CMK (cell line): ENCODE measurements around the gene PAPPA2.

ENCODE experiments used
- DNase-seq: peaks from one replicate; pipeline ENCODE4 v3.0.0-alpha.2; 2010; ENCODE audit warnings: low read depth

The PAPPA2 gene

DNA sequence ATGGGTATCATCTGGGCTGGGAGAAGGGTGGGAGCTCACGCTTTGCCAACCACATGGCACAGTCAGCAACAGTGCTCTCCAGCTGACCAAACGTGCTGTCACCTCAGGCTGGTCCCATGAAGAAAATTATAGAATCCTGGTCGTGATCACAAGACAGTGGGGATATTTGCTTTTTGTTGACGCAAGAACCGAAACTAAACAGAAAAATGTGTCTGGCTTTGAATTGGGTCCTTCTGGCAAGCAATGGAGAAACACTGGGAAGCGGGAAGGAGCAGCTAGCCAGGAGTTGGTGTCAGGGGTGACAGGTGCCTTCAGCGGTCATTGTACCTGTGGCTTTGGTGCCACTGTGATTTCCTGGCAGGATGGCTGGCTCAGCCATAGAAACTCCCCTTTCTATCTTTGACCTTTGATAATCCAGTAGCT is 304.8 kb downstream of the PAPPA2 start:
- DNase-seq = no peak

- DNase-seq = no peak
These were observed 305.6 kb downstream of the PAPPA2 start for GRCh38 chr1:176768532-176768931.

DNA sequence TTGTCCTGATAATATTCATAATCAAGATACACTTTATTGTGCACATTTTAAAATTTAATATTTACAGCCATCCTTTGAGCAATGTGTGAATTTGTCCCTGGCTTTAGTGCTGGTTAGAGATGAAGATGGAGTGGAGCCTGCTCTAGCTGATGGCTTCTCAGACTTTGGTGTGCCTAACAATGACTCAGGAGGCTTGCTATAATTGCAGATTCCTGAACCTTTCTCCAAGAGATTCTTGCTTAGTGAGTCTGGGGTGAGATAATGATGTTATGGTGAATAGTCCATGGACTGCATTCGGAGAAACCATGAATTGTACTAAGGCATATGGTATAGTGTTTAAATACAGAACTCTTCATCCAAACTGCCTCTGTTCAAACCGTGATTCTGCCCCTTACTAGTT is 307.1 kb downstream of the PAPPA2 start:
- DNase-seq = no peak

DNA sequence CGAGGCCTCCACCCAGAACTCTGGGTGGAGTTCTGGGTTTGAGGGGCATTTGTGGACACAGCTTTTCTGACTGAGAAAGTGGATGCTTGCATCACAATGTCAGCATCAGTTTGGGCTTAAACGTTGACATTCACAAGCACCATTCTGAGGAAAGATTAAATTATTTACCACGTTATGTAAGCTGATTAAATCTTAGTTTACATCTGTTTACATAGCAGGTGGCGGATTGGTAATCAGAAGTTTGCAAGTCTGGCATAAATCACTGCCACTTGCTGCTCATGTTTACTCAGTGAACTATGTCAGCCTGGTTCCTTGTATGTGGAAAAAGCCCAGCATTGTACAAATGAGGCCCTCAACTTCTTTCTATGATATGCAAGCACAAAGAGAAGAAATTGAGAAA is 310.1 kb downstream of the PAPPA2 start:
- no peak for DNase-seq

- no peak for DNase-seq
These were observed 311.2 kb downstream of the PAPPA2 start for GRCh38 chr1:176774224-176774623.

DNA sequence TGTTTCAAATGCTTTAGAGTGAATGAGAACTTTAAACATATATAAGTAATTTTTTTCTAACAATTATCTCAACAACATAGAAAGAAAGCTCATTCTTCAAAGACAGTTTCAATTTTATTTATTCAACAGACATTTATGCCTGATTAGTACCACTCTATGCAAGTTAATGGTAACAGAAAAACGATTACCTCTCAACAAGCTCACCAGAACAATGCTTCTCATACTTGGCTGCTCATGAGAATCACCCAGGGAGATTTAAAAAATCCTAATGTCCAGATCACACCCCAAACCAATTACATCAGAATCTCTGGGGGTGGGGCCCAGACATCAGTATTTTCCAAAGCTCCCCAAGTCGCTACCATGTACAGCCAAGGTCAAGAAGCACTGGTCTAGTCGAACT is 312.4 kb downstream of the PAPPA2 start:
- no peak for DNase-seq

DNA sequence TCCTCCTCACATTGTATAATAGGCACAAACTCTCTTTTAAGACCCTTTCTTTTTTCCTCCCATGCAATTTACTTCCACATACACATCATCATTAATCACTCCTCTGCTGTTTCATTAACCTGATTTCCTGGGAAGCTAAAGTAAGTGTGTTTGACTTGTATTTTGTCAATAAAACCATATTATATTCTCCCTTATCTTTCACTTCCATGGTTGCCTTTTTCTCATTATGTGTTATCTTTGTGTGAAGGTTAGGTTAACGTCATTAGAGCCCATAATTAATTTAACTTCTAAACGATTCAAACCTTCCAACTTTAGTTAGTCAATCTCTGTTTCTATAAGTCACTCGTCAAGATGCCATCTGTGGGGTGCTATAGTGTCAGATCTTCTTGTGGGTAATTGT is 313.0 kb downstream of the PAPPA2 start:
- no peak for DNase-seq

GRCh38 chr1:176778056-176778455 is 315.1 kb downstream of the PAPPA2 start:
- DNase-seq = no peak

DNA sequence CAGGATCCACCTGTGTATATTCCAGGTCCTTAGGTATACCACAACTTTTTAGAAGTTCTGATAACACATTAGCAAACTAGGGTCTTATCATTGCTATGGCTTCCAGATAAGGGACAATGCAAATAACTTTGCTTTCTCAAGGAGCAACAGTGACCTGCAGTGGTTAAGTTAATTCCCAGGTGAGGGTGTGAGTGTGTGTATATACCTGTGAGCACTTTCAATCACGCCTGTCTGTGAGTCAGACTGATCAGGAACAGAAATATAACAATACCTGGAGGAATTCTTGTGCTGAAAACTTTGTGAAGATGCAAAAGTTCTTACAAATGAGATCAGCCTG is 317.0 kb downstream of the PAPPA2 start:
- no peak for DNase-seq

DNA sequence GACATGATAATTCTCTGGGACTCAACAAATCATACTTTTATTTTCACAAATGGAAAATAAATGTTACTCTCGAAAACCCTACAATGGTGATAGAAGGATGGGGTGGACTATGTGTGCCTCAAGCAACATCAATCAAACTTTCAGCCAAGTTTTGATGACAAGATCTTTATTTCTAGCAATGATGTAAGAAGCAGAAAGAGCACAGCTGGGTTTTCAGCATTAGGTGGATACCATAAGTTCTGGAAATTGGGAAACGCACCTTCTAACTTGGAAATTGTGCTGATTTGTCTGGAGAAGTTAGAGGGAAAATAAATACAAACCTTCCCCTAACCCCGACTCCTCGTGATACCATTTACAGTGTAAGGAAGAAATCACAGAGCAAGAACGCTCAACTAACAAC is 320.3 kb downstream of the PAPPA2 start:
- DNase-seq = no peak

- DNase-seq = no peak
These were observed 322.1 kb downstream of the PAPPA2 start for GRCh38 chr1:176785056-176785455.

DNA sequence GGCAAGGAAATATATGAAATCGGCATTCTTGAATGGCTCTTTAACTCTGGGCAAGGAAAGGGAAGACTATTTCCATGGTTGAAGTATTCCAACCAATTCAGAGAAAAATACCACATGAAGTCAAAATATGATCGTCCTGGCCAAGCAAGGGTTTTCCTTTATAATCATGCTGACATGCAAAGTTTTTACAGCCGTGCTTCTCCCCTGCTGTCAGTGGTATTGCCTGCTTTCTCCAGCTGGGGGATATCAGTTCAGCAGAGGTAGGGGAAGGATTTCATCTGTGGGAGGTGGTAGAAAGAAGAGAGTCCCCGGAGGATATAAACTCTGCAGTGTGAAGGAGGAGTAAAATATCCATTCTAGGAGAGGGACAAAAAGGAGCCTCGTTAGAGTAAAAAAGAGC is 322.8 kb downstream of the PAPPA2 start:
- DNase-seq = no peak

GRCh38 chr1:176786274-176786673 is 323.3 kb downstream of the PAPPA2 start:
- no peak for DNase-seq

DNA sequence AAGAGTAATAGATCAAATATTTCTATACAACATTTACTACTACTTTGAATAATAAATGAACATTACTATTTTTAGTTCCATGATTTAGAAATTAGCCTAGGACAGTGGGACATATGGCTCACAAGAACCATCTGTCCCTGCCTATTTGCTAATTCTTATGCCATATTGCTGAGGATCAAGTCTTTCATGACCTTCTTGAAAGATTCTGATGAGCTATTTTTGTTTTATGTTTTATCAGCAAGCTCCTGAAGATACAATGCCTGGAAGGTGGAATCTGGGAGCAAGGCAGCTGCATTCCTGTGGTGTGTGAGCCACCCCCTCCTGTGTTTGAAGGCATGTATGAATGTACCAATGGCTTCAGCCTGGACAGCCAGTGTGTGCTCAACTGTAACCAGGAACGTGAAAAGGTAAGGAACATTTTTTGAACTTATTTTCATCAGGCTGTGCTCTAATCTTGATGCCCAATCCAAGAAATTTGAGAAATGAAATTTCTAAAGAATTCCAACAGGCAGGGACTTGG is 326.7 kb downstream of the PAPPA2 start:
- no peak for DNase-seq

DNA sequence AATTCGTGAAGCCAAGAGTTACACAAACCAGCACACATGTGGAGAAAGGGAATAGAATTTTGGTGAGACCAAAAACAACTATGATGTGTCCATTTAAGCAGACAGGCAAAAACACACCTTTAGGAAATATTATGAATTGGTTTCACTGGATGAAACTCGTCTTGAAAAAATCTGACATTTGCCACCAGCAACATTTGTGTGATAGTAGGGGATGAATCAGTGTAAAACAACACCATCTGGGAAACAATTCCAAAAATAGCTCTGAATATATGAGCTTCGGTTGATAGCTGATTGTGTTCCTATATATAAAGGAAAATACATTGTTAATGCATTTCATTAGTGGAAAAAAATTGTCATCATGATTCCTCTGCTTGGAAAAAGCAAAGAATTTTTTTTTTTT is 327.8 kb downstream of the PAPPA2 start:
- no peak for DNase-seq

DNA sequence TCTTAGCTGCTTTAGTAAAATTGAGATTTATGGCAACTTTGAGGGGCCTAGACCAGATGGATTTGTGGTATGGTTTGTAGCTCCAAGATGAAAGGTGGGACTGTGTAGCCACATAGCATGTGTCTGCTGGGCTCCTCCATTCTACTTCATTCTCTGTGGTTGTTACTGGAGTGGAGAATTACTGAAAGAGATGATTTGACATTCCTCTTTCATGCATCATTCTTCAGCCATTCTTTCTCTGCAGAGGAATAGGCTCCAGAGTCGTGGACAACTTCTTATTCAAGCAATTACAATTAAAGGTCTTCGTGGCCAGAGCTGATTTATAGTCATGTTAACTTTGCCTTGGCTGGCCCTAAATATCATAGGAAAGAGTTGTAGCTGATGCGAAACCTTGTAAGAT is 328.9 kb downstream of the PAPPA2 start:
- no peak for DNase-seq

DNA sequence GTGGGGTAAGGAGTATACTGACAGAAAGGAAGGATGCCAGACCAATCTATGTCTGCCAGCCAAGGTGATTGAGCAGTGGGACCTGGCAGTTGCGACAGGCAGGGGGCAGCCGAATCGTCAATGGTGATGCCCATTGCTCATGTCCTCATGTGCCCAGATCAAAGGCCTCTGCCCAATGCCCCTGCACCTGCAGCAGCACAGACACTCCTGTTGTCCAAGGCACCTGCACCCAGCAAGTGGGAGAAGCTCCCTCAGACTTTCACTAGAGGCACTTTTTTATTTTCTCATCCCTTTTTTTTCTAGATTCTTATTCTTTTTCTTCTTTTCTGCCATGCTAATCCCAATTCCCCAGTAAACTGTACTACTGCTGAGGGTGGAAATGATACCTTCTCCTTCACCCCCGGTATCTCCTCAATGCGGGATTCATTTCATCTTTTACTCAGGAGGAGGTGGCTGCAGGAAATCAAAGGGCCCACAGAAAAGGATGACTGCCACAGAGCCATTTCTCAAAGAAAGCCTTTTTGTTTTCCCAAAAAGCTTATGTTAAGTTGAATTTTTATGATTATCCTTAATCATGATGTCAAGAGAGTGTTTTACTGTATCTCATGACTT is 332.0 kb downstream of the PAPPA2 start:
- no peak for DNase-seq

DNA sequence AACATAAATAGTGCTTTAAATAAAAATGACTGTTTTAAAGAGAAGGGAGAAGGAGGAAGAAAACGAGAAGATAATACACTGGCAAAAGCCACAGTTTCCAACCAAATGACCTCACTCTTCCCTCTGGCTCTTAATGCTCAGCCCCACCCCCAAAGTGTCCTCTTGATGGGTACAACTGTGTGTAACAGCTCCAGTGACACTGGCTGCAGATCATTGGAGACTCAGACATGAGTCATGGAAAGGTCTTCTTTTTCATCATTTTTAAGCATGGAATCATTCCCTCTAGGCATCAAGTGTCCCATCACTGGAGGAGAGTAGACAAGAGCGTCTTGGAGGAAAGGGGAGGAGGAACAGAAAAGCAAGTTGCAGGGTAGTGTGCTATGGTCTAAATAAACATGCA is 333.0 kb downstream of the PAPPA2 start:
- no peak for DNase-seq

- DNase-seq = no peak
These were observed 333.6 kb downstream of the PAPPA2 start for GRCh38 chr1:176796583-176796982.

DNA sequence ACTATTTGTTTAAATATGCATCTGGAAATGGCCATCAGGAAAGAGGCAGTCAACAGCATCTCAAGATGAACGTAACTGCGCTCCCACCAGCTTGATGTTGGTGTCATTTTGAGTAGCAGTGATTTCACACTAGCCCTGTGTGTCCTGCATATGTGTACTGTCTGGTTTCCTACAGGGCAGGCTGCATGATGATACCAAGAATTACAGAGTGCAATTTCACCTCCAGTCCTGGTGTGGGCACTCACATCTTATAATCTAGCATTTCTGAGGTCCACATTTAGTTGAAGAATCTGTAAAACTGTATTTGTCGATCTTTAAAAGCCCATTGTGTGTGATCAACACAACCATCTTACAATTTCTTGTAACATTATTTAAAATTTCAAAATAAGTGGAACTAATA is 336.4 kb downstream of the PAPPA2 start:
- no peak for DNase-seq

GRCh38 chr1:176800978-176801513 is 338.1 kb downstream of the PAPPA2 start:
- no peak for DNase-seq

DNA sequence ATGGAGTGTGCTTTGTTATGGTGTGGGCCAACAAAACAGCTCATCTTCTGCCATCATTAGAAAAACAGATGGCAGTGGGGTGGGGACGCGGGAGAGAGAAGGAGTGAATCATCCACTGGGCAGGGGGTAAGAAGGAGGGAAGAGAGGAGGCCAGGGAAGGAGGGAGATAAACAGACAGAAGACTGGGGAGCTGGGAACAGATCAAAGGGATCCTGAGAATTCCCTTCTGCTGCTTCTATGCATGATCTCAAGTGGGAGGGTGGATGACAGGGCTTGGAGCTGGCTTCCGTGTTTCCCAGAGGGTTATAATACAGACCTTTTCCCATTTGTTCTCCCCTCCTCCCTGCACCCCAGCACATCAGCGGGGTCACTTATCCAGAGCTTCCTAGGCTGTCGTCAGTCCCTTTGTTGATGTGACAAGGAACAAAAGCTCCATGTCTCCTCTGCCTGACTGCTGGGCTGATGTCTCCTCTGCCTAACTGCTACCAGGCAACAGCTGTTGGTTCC is 338.6 kb downstream of the PAPPA2 start:
- no peak for DNase-seq

DNA sequence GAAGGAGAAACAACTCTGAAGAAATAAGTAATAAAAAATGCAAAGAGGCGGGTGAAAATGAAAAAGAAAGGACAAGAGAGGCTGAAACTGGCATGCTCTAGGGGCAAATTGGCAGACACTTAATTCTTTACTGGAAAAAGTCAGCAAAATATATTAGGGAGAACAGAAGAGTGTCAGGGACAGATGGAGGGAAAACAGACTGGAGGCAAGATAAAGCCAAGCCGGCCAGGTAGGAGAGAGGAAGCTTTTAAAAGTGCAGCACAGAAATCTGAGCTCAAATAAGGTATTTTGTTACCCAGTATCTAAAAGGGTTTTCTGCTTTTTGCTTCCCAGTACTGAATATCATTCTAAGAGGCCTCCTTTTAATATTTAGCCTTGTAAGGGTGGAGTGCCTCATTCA is 339.3 kb downstream of the PAPPA2 start:
- DNase-seq = no peak

DNA sequence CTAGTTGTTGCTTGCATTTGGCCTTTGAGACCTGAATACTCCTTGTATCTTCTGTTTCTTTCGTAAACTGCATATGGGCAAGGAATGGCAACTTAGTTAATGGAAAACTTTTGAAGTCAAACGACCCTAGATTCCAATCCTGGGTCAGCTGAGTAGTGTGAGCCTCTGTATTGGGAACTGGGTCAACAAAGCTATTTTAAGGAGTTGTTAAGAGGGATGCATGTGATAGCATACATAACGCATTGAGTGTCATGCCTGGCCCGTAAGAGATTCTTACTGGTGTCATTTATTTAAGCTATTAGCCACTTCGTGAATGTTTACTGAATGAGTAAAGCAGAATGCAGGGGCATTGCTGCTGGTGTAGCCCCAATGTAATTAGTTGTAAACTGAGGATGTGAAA is 340.1 kb downstream of the PAPPA2 start:
- DNase-seq = no peak
